ENCODE measurements around the gene REEP5.
"Not testable (repeated sequence)": the region's sequence is repeated elsewhere in the genome, so short reads cannot be mapped to it uniquely, and the experiment has no call there.

REEP5 gene

DNA sequence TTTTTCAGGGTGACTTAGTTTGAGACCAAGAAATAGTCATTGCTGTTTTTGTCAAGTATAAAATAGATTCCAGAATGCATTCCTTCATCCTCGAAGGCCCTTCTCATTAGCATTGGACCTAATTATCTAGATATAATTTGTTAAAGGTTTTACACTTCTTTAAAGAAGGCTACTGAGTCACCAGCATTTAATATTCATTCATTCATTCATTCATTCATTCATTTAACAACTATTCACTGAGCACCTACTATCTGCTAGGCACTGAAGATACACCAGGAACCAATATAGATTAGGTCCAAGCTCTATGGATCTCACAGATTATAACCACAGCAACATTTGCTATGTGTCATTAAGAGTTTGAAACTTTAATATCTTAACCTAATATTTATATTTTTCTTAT lies 11.1 kb upstream of the REEP5 start:
- DNase-seq (ENCODE audit: low read depth): no peak

DNA sequence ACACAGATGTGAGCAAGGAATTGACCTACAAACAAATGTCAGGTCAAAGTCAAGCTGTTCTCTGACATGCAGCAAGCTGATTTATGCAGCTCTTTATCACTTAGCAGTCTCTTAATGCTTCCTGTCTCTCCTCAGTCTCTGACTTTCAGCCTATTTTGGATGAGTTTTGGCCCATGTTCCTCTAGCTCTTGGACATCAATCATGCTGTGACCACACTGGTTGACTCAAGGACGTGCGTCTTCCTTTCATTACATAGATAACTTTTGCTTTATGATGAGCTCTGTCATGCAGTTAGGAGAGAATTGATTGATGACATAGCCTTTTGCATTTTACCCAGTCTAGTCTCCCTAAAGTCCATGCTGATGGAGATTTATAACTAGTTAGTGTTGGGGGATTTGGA lies 9.4 kb upstream of the REEP5 start:
- DNase-seq (ENCODE audit: low read depth): peak; percentile 29

DNA sequence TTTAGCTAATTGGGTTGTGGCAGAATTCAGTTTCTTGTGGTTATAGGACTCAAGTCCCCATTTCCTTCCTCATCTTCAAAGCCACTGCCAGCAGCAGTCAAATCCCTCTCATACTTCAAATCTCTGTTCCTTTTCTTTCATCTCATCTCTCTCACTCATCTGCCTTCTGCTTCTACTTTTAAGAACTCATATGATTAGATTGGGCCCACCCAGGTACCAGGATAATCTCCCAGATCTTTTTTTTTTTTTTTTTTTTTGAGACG lies 8.0 kb upstream of the REEP5 start:
- no peak for DNase-seq (ENCODE audit: low read depth)

DNA sequence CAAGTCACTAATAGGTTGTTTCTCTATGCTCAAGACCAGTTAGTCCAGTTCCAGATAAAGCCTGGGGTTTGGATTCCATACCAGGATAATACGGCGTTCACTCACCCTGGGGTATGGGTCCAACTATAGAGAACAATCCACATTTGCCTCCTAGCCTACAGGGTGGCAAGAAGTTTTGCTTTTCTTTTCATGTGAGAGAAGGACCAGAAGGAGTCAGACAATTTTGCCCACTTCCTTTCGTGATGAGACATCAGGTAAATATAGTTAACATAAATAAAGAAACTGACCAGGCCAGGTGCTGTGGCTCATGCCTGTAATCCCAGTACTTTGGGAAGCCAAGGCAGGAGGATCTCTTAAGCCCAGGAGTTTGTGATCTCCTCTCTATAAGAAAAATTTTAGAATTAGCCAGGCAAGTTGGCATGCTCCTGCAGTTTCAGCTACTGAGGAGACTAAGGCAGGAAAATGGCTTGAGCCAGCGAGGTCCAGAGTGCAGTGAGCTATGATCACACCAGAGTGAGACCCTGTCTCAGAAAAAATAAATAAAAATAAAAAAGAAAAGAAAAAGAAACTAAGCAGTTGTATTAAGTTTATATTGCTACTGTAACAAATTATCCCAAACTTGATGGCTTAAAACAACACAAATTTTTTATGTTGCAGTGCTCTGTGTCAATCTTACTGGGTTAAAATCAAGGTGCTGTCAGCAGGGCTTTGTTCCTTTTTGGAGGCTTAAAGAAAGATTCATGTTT lies 7.5 kb upstream of the REEP5 start:
- no peak for DNase-seq (ENCODE audit: low read depth)

DNA sequence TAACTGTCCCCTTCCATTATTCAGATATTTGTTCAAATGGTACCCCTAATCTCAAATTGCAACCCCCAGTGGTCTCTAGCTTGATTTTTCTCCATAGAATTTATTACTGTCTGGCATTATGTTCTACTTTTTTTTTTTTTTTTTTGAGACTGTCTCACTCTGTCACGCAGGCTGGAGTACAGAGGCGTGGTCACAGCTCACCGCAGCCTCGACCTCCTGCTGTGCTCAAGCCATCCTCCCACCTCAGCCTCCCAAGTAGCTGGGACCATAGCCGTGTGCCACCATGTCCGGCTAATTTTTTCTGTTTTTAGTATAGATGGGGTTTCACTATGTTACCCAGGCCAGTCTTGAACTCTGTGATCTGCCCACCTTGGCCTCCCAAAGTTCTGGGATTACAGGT lies 2.0 kb upstream of the REEP5 start:
- no peak for DNase-seq (ENCODE audit: low read depth)

DNA sequence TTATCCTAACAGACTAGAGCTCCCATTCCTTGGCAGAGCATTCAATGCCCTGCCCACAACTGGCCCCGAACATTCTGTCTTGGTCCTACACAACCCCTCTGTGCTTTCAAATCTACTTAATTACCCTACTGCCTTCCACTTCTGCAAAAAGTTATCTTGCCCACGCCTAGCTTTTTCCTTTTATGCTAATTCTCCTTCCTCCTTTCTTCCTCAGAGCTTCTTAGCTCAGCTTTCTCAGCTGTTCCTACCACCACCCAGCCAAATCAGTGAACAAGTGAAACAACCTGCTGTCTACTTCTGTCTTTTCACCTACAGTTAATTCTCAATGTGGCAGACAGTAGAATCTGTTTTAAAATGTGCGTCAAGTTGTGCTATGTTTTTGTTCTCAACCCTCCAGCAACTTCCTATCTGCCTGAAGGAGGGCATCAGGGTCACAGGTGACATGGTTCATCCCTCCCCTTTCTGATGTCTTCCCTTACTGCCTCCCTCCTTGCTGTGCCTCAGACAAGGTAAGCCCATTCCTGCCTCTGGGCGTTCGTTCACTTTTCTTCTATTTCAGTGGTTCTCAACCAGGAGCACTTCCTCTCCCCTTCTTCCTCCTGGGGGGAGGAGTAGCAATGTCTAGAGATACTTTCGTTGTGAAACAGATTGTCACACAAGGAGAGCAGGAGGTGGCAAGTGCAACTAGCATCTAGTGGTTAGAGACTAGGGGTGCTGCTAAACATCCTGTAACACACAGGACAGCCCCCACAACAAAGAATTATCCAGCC lies 1.3 kb upstream of the REEP5 start:
- no peak for DNase-seq (ENCODE audit: low read depth)

DNA sequence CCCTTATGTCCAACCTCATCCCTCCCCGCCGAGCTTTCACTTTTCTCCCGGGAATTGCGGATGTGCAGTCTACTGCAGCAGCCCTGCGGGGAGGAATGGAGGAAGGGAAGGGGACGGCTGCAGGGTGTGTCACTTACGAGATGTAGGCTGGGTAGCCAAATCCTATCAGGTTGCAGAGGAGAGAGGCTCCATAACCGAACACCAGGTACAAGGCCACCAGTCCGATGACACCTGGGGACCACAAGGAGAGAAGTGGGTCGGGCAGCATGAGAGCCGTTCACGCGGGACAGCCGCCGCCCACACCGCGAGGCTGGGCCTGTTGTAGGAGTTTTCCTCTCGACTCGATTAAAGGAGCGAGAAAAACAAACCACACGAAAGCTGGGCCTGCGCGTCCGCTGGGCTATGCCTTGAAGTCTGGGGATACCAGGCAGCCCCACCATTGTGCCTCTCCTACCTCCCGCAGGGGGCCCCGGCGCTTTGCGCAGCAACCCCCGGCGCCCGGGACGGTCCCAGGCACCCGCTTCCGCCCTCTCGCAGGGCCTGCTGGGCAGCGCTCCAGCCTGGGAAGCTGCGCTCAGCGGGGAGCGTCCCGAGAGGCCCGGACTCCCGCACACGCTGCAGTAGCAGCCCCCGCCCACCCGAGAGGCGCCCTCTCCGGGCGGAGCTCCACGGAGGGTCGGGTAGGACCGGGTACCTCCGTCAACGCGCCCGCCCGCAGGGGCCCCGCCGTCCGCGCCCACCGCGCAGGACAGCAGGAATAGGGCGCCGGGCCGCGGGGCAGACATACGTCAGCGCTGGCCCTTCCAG lies 798 bp downstream of the REEP5 start:
- DNase-seq (ENCODE audit: low read depth): peak; percentile 77

DNA sequence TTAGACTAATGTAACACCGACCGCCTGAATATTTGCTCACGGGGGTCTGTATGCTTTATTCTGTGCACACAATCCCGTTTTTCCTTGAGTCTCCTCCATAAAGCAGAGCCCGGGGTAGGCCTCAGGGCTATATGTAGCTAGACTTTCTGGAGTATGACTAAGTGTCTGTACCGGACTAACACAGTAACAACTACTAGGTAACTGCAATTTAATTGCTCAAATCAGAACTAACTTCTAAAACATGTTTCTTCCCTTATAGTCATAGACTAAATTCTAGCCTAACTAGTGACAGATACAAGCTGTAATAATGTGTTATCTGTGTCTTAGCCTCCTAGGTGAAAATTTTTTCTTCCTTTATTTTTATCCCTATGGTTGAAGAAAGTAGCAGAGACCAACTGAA lies 2.1 kb downstream of the REEP5 start:
- no peak for DNase-seq (ENCODE audit: low read depth)

DNA sequence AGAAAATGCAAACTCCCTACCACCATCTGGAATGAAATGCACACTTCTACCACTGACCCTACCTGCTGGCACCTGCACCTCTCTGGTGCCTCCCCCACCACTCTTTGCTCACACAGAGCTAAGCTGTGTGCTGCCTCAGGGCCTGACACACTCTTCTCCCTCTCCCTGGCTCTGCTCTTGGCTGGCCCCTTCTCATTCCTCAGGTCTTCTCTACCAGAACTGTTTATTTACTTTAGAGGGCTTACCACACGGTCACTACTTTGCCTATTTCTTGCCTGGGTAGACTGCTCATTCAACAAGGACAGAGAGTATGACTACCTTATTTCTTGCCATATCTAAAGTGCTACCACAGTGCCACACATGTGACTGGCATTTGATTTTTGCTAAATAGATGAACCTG lies 3.3 kb downstream of the REEP5 start:
- DNase-seq (ENCODE audit: low read depth): peak; percentile 53

DNA sequence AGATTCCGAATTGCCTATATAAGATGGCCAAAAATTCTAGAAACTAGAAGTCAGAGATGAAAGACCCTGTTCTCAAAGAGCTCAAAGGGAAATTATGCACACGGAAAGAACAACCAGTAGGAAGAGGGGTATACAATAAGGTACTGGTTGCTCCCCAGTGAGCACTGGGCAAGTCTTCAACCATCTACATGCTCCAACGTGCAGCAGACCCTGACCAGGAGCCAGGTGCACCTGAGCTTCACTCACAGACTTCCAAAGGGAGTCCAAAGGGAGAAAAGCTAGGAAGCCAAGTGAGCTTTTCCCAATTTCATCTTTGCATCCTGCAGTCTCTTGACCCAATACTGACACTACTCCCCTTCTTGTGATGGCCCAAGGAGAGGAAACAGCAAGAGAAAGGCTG lies 3.9 kb downstream of the REEP5 start:
- no peak for DNase-seq (ENCODE audit: low read depth)

DNA sequence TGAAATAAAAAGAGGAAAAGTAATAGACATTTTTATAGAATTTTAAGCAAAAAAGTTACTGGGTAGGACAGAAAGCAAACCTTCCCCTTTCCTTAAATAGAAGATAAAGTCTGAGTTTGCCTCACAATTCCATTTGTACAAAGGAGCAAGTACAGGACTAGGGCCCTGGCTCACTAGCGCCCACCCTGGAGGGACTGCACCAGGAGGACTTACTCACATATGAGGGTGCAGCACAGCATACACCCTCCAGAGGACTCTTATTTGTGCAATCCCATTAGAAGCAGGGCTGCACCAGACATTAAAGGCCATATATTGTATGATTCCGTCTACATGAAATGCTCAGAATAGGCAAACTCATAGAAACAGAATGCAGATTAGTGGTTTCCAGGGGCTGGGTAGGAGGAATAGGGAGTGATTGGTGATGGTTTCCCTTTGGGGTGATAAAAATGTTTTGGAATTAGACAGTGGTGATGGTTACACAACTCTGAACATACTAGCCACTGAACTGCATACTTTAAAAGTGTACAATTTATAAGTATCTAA lies 4.5 kb downstream of the REEP5 start:
- peak; percentile 18 for DNase-seq (ENCODE audit: low read depth)

DNA sequence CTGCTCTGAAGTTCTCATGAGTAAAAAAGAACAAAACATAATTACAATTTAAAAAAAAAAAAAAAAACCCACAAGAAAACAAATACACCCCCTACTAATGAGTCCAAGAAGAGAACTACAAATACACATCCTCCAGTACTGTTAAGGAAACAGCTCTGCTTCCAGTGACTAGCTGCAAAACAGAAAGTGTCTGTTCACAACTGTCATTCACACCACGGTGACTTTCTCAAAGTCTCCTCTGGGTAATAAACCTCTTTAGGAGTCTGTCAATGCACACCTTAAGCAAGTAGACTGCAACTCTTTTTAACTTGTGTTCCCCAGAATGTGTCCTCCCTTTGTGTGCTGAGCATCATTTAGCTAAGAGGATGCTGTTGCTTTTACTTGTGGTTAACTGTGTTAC lies 6.2 kb downstream of the REEP5 start:
- no peak for DNase-seq (ENCODE audit: low read depth)

DNA sequence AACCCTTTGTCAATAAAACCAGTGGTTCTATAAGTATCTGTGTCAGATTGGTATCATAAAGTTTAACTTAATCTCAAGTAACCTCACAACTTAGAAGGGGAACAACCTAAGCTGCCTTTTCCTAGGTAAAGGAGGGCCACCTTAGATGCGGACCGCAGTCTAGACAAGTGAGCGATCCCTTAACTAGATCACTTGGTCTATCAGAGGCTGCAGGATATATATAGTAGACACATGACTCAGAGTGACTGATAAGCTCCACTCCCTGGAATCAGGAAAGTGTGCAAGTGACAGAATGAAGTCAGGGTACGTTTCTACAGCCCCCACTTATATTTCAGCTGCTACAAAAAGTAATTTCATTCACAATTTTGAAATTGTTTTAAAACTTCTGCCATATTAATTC lies 7.4 kb downstream of the REEP5 start:
- peak; percentile 34 for DNase-seq (ENCODE audit: low read depth)

DNA sequence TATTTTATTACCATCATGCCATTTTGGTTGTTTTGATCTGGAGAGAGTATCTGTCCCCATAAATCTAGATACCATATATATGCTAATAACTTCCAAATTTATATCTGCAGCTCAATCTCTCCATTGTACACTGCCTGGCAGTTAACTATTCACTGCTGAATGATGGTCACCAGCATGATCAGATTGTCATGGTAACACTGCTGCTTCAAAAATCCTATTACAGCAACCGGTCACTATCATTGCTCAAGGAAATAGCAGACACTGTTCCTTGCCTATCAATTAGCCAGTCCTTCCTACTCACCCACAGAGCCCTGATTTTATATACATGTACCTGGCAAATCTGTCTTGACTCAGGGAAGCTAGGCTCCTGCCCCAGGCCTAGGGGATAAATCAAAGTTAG lies 11.5 kb downstream of the REEP5 start:
- DNase-seq (ENCODE audit: low read depth): no peak

DNA sequence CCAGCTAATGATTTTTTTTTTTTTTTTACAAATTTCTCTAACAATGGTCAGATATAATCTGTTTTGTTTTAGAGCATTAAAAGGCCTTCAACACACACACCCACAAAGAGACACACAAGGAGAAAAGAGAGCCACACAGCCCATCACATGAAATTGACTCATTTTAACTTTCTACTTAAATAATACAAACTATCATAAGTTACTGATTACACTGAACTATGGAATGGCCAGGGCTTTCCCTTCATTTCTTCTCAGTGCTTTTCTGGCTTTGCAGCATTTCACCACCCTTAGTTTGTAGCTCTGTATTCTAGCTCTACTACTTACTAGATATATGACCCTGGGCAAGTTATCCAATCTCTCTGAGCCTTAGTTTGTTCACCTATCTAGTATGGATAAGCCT lies 13.2 kb downstream of the REEP5 start:
- DNase-seq (ENCODE audit: low read depth): no peak

DNA sequence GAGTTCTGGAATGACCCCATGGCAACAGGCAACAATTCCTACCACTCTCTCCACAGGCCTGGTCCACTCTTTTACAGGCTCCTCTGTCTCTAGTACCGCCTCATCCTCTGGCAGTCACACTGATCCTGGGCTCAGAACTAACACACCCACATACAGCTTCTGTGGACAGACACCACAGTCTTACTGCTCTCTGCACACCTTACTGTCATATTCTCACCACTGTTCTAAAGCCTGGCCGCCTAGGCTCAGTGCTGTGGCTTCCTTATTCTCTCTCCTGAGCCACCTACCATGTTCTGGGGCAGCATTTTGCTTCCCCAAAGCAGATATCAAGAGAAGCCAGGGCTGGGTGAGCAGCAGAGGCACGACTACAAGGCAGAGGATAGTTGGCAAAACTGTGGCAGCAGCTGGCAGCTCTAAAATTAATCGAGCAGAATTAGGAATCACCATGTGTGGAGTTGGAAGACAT lies 14.8 kb downstream of the REEP5 start:
- DNase-seq (ENCODE audit: low read depth): no peak

DNA sequence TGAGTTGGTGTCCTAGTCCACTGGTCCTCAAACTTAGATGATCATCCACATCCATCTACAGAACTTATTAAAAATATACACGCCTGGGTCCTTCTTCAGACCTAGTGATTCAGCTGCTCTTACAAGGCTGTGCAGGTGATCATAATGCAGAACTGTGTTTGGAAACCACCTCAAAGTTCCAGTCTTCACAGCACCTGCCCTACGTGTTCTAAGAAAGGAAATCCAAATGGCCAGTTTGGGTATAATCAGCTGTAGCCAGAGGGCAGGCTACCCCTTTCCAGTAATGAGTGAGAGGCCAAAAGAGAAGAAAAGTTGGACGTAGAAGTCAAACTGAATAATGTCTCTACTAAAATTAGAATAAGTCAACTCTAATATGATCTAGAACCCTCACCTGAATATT lies 15.4 kb downstream of the REEP5 start:
- DNase-seq (ENCODE audit: low read depth): no peak

DNA sequence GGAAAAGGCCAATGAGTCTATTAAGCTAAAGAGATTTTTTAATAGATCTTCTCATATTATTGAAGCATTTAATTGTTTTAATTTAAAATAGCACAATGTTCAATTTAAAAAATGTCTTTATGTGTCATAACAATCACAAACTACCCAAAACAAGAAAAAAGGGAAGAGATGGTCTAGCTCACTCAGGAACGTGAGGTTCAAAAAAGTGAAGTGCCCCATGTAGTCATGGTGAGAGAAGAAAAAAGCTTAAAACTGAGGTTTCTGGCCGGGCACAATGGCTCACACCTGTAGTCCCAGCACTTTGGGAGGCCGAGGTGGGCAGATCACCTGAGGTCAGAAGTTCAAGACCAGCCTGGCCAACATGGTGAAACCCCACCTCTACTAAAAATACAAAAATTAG lies 17.0 kb downstream of the REEP5 start:
- DNase-seq (ENCODE audit: low read depth): not testable (repeated sequence)

DNA sequence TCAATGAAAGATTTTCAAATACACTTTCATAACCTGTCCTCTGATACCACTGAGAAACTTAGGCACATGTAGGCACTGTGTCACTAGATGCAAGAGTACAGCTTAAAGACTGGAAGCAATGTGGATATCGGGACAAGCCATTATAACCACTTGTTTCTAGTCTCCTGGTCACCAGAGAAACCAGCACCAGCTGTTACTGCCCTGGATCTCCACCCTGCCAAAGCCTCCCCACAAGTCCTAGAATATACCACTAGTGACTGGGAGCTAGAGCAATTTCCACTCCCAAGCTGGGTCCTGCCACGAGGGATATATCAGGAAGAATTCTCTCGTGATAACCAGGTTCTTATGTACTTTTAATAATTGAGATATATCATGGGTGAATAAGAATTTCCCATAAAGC lies 19.5 kb downstream of the REEP5 start:
- no peak for DNase-seq (ENCODE audit: low read depth)

DNA sequence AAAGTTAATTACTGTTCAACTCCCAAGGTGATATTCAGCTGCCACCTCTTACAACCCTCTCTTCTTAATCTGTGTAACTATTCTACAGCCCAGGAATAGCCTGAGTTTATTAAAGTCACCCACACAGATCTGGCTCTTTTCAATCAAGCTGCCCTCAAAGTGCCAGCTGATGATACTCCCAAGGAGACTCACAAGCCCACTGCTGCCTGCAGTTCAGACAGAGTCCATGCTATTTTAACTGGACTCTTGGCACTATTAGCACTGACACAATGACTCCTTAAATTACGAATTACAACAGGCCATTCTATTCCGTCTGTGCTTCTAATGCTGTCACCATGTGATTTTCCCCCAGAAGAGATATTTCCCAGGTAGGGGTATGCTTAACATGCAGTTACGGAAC lies 26.3 kb downstream of the REEP5 start:
- no peak for DNase-seq (ENCODE audit: low read depth)

DNA sequence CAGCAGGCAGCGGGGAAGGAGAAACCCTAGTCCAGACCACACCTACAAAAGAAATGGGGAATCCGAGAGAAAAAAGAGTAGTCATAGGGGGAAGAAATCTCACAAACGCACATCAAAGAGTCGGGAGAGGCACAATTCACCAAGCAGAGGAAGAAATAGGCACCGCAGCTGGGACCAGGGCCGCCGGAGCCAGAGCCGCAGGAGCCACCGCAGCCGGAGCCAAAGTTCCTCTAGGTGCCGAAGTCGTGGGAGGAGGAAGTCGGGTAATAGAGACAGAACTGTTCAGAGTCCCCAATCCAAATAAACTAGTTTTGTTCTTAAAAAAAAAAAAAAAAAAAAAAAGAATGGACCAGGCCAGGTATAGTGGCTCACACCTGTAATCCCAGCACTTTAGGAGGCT lies 29.3 kb downstream of the REEP5 start:
- no peak for DNase-seq (ENCODE audit: low read depth)

DNA sequence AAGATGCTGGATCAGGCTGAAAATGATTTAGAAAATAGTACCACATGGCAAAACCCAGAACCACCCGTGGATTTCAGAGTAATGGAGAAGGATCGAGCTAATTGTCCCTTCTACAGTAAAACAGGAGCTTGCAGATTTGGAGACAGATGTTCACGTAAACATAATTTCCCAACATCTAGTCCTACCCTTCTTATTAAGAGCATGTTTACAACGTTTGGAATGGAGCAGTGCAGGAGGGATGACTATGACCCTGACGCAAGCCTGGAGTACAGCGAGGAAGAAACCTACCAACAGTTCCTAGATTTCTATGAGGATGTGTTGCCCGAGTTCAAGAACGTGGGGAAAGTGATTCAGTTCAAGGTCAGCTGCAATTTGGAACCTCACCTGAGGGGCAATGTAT lies 30.0 kb downstream of the REEP5 start:
- not testable (repeated sequence) for DNase-seq (ENCODE audit: low read depth)

DNA sequence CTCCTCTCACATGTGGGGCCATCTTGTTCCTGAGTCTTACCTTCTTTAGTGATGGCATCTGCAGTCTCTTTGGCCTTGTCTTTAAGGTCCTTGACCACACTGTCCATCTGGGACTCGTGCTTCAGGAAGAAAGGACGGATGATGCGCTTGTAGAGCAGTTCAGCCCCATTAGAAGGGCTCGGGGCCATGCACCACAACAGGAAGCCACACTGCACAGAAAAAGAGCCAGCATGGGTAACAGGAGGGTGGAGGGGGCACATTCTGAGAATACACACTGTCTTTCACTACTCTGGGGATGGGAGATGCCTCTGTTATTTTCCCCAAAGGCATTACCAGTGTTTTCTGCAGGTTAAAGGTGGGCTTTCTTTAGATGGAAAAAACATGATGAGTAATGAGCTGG lies 35.1 kb downstream of the REEP5 start:
- no peak for DNase-seq (ENCODE audit: low read depth)

Data from EH (cell line).